WI38 (cell line): Measurements from ENCODE around the gene IGSF5.

Source experiments
- H3K4me3 ChIP-seq: 2 replicates; pipeline ENCODE4 v1.5.1; 2011; ENCODE audit warnings: low read depth, mild to moderate bottlenecking, control low read depth, low read length
- TF ChIP-seq, protein P1 (sequence below): IDR thresholded peaks from 2 replicates; pipeline ENCODE4 v1.5.1; 2012; ENCODE audit warnings: low read depth, mild to moderate bottlenecking, control low read depth, low read length

IGSF5 gene

DNA sequence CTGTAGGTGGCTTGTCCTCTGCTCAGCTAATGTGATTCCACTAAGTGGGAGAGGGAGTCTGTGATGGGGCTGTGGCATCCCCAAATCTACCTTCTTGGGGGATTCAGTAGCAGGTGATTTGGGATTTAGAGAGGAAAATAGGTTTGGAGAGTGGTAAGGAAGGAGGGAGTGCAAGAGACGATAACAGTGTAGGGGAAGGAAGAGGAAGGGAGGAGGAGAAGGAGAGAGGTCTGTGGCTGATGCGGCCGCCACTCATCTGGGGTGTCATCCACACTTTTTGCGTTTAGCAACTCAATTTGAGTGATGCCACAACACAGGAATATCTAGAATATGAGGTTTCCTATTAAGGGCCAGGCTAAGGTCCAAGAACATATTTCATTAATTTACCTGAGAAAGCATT lies 98.5 kb downstream of the IGSF5 start:
- H3K4me3 ChIP-seq, result no peak overlapping the region
- TF ChIP-seq, protein P1, sequence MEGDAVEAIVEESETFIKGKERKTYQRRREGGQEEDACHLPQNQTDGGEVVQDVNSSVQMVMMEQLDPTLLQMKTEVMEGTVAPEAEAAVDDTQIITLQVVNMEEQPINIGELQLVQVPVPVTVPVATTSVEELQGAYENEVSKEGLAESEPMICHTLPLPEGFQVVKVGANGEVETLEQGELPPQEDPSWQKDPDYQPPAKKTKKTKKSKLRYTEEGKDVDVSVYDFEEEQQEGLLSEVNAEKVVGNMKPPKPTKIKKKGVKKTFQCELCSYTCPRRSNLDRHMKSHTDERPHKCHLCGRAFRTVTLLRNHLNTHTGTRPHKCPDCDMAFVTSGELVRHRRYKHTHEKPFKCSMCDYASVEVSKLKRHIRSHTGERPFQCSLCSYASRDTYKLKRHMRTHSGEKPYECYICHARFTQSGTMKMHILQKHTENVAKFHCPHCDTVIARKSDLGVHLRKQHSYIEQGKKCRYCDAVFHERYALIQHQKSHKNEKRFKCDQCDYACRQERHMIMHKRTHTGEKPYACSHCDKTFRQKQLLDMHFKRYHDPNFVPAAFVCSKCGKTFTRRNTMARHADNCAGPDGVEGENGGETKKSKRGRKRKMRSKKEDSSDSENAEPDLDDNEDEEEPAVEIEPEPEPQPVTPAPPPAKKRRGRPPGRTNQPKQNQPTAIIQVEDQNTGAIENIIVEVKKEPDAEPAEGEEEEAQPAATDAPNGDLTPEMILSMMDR, result no peak

- H3K4me3 ChIP-seq, result no peak overlapping the region
- TF ChIP-seq, protein P1, result no peak
Observed at GRCh38 chr21:39843916-39844315, 98.9 kb downstream of the IGSF5 start.

GRCh38 chr21:39845571-39846130 lies 100.7 kb downstream of the IGSF5 start:
- TF ChIP-seq, protein P1, result no peak
- H3K4me3 ChIP-seq, result no peak overlapping the region

- TF ChIP-seq, protein P1, result no peak
- no peak overlapping the region for H3K4me3 ChIP-seq
Observed at GRCh38 chr21:39847877-39848276, 102.9 kb downstream of the IGSF5 start.

DNA sequence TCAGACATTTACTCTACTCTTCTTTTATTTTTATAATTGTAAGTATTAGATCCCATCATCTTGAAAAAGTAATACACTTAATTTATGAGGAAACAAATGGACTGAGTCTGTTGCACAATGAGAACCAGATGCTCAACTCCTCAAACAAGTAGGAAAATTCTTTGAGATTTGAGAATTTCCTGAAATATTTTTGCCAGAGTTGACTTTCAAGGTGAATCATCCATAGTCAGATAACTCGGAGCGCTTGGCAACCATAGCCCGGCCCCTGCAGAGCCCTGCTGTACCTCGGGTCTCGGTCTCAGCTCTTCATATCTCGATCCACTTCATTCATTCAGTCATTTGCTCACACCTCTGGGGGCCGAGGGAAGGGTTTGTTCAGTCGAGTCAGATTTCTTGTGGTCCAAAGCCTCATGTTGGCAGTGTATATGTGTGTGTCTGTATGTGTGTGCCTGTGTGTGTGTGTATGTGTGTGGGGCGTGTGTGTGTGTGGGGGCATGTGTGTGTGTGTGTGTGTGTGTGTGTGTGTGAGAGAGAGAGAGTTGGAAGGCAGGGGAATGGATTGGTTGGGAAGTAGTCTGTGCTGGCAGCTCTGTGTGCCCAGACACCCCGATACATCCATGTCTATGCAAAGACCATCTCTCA lies 104.2 kb downstream of the IGSF5 start:
- TF ChIP-seq, protein P1, result no peak
- H3K4me3 ChIP-seq, result no peak overlapping the region

GRCh38 chr21:39850333-39850732 lies 105.3 kb downstream of the IGSF5 start:
- no peak overlapping the region for H3K4me3 ChIP-seq
- TF ChIP-seq, protein P1, result no peak

DNA sequence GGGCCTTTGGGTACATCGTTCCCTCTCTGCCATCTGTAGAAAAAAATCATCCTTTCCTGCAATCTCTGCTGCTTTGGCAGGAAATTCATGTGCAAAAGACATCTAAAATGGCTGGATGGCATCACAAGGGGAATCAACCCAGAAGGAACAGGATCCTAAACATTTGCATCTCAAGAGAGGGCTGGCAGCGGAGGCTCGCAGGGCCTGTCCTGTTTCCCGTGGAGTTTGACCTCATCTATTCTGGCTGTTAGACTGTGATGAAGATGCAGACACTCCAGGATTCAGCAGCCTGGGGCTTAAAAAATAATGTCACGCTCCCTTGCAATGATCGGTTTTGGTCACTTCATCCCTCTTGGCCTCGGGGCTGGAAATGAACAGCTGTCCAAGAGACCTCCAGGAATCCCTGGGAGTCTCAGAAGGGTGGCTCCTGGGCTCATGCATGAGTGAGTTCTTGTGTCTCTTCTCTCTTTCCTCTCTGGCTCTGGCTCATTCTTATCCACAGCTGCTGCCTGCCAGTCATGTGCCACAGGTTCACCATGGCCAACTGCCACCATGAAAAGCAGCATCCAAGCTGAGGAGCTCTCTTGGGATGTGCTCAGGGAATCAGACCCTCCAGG lies 106.1 kb downstream of the IGSF5 start:
- TF ChIP-seq, protein P1, result no peak
- no peak overlapping the region for H3K4me3 ChIP-seq
